ENCODE results near the gene SGSH.

The SGSH gene

DNA sequence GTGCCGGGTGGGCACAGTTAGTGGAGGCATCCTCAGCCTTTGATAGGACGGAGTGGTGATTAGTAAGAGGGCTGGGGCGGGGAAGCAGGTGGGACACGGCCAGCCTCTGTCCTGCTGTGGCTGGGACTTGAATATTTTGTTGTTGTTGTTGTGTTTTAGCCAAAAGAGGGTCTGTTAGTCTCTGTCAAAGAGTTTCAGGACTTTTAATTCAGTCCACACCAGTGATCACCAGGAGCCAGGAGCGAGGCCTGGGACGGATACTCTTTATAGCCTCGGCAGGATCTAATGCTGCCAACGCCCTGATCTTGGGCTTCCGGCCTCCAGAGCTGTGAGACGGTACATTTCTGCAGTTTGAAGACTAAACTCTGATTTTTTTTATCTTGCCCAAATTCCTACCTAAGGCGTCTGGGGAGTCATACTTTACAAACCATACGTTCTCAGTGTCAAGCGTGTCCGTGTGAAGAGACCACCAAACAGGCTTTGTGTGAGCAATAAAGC lies 37.6 kb upstream of the SGSH start:
- Histone ChIP-seq H3K27me3 (no peaks in the 10 kb centered on the region), H3K36me3 (peaks cover 0 to 12% (median 6%) of the 10 kb centered on the region in 3 donors), H3K4me1 (peaks cover 0 to 37% (median 24%) of the 10 kb centered on the region in 4 donors), H3K4me3 (no peak overlapping the region), H3K27ac (no peak overlapping the region), H3K9me3 (no peaks in the 10 kb centered on the region)
- DNase-seq, result no peak
- intact Hi-C loops (cut with DNase I; ENCODE audit: low total_unique reads), result no loop called here
- TF ChIP-seq, protein P1, sequence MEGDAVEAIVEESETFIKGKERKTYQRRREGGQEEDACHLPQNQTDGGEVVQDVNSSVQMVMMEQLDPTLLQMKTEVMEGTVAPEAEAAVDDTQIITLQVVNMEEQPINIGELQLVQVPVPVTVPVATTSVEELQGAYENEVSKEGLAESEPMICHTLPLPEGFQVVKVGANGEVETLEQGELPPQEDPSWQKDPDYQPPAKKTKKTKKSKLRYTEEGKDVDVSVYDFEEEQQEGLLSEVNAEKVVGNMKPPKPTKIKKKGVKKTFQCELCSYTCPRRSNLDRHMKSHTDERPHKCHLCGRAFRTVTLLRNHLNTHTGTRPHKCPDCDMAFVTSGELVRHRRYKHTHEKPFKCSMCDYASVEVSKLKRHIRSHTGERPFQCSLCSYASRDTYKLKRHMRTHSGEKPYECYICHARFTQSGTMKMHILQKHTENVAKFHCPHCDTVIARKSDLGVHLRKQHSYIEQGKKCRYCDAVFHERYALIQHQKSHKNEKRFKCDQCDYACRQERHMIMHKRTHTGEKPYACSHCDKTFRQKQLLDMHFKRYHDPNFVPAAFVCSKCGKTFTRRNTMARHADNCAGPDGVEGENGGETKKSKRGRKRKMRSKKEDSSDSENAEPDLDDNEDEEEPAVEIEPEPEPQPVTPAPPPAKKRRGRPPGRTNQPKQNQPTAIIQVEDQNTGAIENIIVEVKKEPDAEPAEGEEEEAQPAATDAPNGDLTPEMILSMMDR (IDR thresholded peaks at IDR 0.05), result no peak

DNA sequence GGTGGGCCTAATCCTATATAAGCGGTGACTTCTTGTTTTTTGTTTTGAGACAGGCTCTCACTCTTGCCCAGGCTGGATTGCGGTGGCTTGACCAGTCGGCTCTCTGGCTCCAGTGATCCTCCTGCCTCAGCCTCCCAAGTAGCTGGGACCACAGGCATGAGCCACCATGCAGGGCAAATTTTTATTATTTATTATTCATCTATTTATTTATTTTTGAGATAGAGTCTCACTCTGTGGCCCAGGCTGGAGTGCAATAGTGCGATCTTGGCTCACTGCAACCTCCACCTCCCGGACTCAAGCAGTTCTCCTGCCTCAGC lies 35.9 kb upstream of the SGSH start:
- TF ChIP-seq, protein P1 (IDR thresholded peaks at IDR 0.05), result no peak
- intact Hi-C loops (cut with DNase I; ENCODE audit: low total_unique reads), result no loop called here

DNA sequence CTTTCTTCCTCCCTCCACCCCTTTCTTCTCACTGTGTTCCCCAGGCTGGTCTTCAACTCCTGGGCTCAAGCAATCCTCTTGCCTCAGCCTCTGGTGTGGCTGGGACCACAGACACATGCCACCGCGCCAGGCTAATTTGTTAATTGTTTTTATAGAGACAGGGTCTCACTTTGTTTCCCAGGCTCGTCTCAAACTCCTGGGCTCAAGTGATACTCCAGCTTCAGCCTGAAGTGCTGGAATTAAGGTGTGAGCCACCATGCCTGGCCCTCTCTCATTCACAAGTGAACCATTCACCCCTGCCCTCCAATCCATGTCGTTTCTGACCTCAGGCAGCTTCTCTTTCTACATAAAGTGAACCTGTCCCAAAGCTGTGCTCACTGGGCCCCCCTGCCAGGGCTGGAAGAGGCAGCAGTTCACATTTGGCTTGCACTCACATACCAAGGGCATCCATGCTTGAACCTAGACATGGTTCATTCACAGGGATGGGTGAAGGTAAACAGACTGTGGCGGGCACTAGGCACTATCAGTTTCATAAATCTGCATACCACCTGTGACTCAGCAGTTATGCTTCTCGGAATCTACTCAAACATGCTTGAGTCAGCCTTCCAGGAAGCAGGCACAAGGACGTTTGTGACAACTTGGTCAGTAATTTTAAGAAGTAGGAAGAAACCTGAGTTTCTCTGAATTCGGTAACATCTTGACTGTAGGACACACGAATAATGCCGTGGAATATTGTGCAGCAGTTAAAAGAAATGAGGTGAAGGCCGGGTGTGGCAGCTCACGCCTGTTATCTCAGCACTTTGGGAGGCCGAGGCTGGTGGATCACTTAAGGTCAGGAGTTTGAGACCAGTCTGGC lies 34.5 kb upstream of the SGSH start:
- Histone ChIP-seq H3K4me3 (no peak overlapping the region), H3K27ac (peak overlapping the region; percentile 39 to 58), H3K27me3 (no peaks in the 10 kb centered on the region), H3K4me1 (peaks cover 0 to 20% (median 8%) of the 10 kb centered on the region in 4 donors), H3K36me3 (peaks cover 9 to 44% (median 10%) of the 10 kb centered on the region in 3 donors), H3K9me3 (no peaks in the 10 kb centered on the region)
- intact Hi-C loops (cut with DNase I; ENCODE audit: low total_unique reads), result no loop called here
- TF ChIP-seq, protein P1 (IDR thresholded peaks at IDR 0.05), result no peak
- peak in 1 of 2 donors; percentile 33 for DNase-seq

More for the DNA sequence above, 35.9 kb upstream of the SGSH start:
- Histone ChIP-seq H3K36me3 (peaks cover 3 to 30% (median 8%) of the 10 kb centered on the region in 3 donors), H3K27me3 (no peaks in the 10 kb centered on the region), H3K4me3 (no peak overlapping the region), H3K9me3 (no peaks in the 10 kb centered on the region), H3K4me1 (peaks cover 0 to 23% (median 10%) of the 10 kb centered on the region in 4 donors), H3K27ac (peak overlapping the region; percentile 39 to 58)
- peak in 1 of 2 donors; percentile 13 for DNase-seq

DNA sequence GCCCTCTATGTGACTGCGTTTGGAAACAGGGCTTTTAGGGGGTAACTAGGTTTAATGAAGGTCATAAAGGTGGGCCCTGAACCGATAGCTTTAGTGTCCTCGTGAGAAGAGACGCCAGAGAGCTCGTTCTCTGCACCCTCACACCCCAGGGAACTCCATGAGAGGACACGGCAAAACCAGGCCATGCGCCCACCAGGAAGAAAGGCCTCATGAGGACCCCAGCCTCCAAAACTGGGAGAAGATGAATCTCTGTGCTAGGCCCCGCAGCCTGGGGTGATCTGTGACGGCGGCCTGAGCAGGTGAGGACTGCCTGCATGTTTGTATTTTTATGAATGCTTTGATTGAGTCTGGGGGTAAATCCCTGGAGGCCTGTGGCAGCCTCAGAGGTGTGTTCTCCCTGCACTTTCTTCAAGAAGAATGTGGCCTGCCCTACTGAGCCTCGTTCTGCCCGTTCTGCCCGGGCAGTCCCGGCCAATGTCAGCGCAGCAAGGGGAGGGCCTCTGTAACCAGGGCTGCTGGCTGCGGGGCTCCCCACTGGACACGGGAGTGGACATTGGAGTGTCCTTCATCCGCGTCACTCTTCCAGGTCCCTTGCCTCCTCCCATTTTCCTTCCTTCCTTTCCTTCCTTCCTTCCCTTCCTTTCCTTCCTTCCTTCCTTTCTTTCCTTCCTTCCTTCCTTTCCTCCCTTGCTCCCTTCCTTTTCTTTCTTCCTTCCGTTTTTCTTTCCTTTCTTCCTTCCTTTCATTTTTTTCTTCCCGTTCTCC lies 33.7 kb upstream of the SGSH start:
- peak in 1 of 2 donors; percentile 14 for DNase-seq
- peaks cover 16 to 52% (median 17%) of the 10 kb centered on the region in 3 donors for H3K36me3 ChIP-seq
- H3K4me1 ChIP-seq, result peaks cover 0 to 16% (median 6%) of the 10 kb centered on the region in 4 donors
- no peaks in the 10 kb centered on the region for H3K27me3 ChIP-seq
- H3K27ac ChIP-seq, result peak overlapping the region; percentile 39 to 58
- intact Hi-C loops (cut with DNase I; ENCODE audit: low total_unique reads), result no loop called here
- TF ChIP-seq, protein P1 (IDR thresholded peaks at IDR 0.05), result no peak
- H3K4me3 ChIP-seq, result no peak overlapping the region
- no peaks in the 10 kb centered on the region for H3K9me3 ChIP-seq

DNA sequence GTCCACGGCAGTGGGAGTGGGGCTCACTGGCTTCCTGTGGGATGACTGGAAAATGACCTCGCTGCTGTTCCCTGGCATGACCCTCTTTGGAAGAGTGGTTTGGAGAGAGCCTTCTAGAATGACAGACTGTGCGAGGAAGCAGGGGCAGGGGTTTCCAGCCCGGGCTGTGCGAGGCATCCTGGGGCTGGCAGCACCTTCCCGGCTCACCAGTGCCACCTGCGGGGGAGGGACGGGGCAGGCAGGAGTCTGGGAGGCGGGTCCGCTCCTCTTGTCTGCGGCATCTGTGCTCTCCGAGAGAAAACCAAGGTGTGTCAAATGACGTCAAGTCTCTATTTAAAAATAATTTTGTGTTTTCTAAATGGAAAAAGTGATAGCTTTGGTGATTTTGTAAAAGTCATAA lies 32.7 kb upstream of the SGSH start:
- Histone ChIP-seq H3K36me3 (peaks cover 16 to 61% (median 25%) of the 10 kb centered on the region in 3 donors), H3K9me3 (no peaks in the 10 kb centered on the region), H3K4me1 (peaks cover 0 to 16% (median 6%) of the 10 kb centered on the region in 4 donors), H3K27ac (no peak overlapping the region), H3K4me3 (no peak overlapping the region), H3K27me3 (no peaks in the 10 kb centered on the region)
- peak in 1 of 2 donors; percentile 28 for DNase-seq
- TF ChIP-seq, protein P1 (IDR thresholded peaks at IDR 0.05), result peak in 1 of 2 experiments; percentile 11
- intact Hi-C loops (cut with DNase I; ENCODE audit: low total_unique reads), result no loop called here

All from tibial artery (tissue), 4 donors.